Colonic mucosa (tissue), 4 donors: Measurements from ENCODE around the gene GFOD1. TPM values are rescaled to one million over a fixed set of nuclear protein-coding genes. Genes with fewer than 3 reads are reported as not detected.

Experiments used
- DNase-seq: peaks from one replicate; pipeline ENCODE4 v3.0.0-alpha.2; 2020
- H3K27ac ChIP-seq: fragments of 200-600 bp; one replicate; pipeline ENCODE4 v1.8.0; 2021
- H3K27me3 ChIP-seq: fragments of 200-600 bp; one replicate; pipeline ENCODE4 v1.8.0; 2021
- H3K36me3 ChIP-seq: fragments of 200-600 bp; one replicate; pipeline ENCODE4 v1.8.0; 2021
- H3K4me1 ChIP-seq: fragments of 200-600 bp; one replicate; pipeline ENCODE4 v1.8.0; 2021; ENCODE audit warnings: mild to moderate bottlenecking
- H3K4me3 ChIP-seq: fragments of 200-600 bp; one replicate; pipeline ENCODE4 v1.8.0; 2021
- H3K9ac ChIP-seq, 2 donors: one replicate each; pipeline ENCODE4 v1.7.0; 2013; ENCODE audit warnings: control low read depth in 2 of 2, low read depth in 2 of 2, low read length in 2 of 2
- H3K9me3 ChIP-seq: fragments of 200-600 bp; one replicate; pipeline ENCODE4 v1.8.0; 2021
- CTCF ChIP-seq: fragments of 200-600 bp; IDR thresholded peaks from one replicate; pipeline ENCODE4 v1.8.0; 2022; ENCODE audit warnings: antibody characterized with exemption, mild to moderate bottlenecking
- intact Hi-C: fragments of 100-400 bp; cut with DNase I; formaldehyde crosslinking; loops from one replicate; pipeline ENCODE4 v1.14.1; 2022
- total RNA-seq, 2 donors: library from RNA; stranded (reverse); fragmentation: NEBNext Ultra II Directional in 1 of 2; extraction: Animal tissue kit (Norgen Biotek cat#: 25700) in 1 of 2; gene quantifications; one replicate each; pipeline ENCODE4 v1.2.1, GENCODE V29; 2021
- donor health status: healthy.
- donor health status: DM: no; HTN: no; CAD: no.
- donor health status: DM: no; HTN: no; CAD: no.

GFOD1 gene
- total RNA-seq: 1 to 10 TPM; 6.9 to 7.6 TPM

GRCh38 chr6:13487122-13488014, at the start of gene GFOD1:
Gene GFOD1 (minus strand): TSS chr6:13487600. CDS start chr6:13486890, 710 bp downstream.
- peak; percentile 90 for DNase-seq
- peak within 1 kb of the TSS; percentile 88 to 92 for H3K9ac ChIP-seq
- H3K27me3 ChIP-seq: no peaks in the 10 kb centered on the region
- H3K4me3 ChIP-seq: peak within 1 kb of the TSS; percentile 91
- H3K27ac ChIP-seq: peak within 1 kb of the TSS; percentile 97
- intact Hi-C loops: no loop called here
- no peaks in the 10 kb centered on the region for H3K4me1 ChIP-seq
- H3K36me3 ChIP-seq: no peaks in the 10 kb centered on the region
- TF ChIP-seq CTCF: no peak
- no peaks in the 10 kb centered on the region for H3K9me3 ChIP-seq

- Histone ChIP-seq H3K27me3 (no peaks in the 10 kb centered on the region), H3K4me1 (no peaks in the 10 kb centered on the region), H3K27ac (no peak overlapping the region), H3K9me3 (no peaks in the 10 kb centered on the region), H3K4me3 (no peak overlapping the region), H3K36me3 (no peaks in the 10 kb centered on the region), H3K9ac (no peak overlapping the region)
- TF ChIP-seq CTCF: no peak
- intact Hi-C loops: loop anchor here (10.0 kb wide), 2 partner anchors 152 to 632 kb away; no protein-coding TSS in a partner anchor
- no peak for DNase-seq
These were observed 49.6 kb upstream of the GFOD1 start for GRCh38 chr6:13536796-13537526.

- H3K9ac ChIP-seq: no peak overlapping the region
- intact Hi-C loops: loop anchor here (10.0 kb wide), 2 partner anchors 151 to 631 kb away; no protein-coding TSS in a partner anchor
- no peak for DNase-seq
- H3K9me3 ChIP-seq: no peaks in the 10 kb centered on the region
- no peaks in the 10 kb centered on the region for H3K27me3 ChIP-seq
- H3K4me3 ChIP-seq: no peak overlapping the region
- no peak overlapping the region for H3K27ac ChIP-seq
- TF ChIP-seq CTCF: no peak
- no peaks in the 10 kb centered on the region for H3K36me3 ChIP-seq
- H3K4me1 ChIP-seq: no peaks in the 10 kb centered on the region
These were observed 47.9 kb upstream of the GFOD1 start for GRCh38 chr6:13535306-13535705.

GRCh38 chr6:13534536-13534935, 47.1 kb upstream of the GFOD1 start:
- DNase-seq: no peak

More at GRCh38 chr6:13534536-13534935, 47.1 kb upstream of the GFOD1 start:
- Histone ChIP-seq H3K27ac (no peak overlapping the region), H3K4me3 (no peak overlapping the region), H3K27me3 (no peaks in the 10 kb centered on the region), H3K9ac (no peak overlapping the region), H3K4me1 (no peaks in the 10 kb centered on the region), H3K36me3 (no peaks in the 10 kb centered on the region), H3K9me3 (no peaks in the 10 kb centered on the region)
- intact Hi-C loops: loop anchor here (10.0 kb wide), 2 partner anchors 150 to 630 kb away; no protein-coding TSS in a partner anchor
- no peak for TF ChIP-seq CTCF
